AG20443 (cell line): ENCODE data around the gene ZNF362.
A peak's percentile ranks its signal among the peaks of the same experiment; 100 is the strongest.

Experiments
- DNase-seq: peaks from one replicate; pipeline ENCODE4 v3.0.0; 2012; ENCODE audit warnings: low spot score, mixed read lengths

ZNF362 gene

DNA sequence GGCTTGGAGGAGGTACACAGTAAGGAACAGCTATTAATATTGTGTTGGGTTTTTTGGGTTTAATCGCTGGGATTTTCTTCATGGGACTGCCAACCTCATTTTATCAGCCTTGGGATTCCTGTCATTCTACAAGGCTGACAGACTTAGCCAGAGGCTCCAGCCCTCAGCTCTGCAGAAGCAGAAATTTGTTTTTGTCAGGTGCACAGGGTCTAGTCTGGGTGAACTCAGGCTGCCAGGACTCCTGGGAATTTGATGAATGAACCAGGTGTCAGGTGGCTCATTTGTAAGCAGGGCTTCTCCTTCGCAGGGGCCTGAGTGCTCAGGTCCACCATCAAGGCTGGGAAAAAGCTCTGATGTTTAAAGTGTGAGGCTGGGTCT lies 11.5 kb upstream of the ZNF362 start:
- DNase-seq = no peak

- no peak for DNase-seq
These were observed 10.1 kb upstream of the ZNF362 start for GRCh38 chr1:33246171-33246570.

GRCh38 chr1:33247545-33247944 lies 8.7 kb upstream of the ZNF362 start:
- DNase-seq = no peak

DNA sequence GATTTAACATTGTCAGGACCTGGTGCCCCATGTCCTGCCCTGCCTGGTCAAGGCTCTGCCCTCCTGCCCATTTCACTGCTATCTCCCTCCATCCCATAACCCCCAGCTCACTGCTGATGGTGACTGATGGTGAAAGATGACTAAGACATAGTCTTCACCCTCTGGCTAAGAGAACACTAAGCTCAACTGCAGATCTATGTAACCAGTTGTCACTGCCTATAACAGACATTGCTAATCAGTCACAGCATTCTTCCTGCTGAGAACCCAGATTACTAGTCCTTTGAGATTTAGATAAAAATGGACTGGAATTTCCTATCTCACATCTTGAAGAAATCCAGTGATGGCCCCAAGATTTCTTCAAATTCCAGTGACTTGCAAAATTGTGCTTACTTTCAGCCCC lies 8.0 kb upstream of the ZNF362 start:
- DNase-seq = no peak

DNA sequence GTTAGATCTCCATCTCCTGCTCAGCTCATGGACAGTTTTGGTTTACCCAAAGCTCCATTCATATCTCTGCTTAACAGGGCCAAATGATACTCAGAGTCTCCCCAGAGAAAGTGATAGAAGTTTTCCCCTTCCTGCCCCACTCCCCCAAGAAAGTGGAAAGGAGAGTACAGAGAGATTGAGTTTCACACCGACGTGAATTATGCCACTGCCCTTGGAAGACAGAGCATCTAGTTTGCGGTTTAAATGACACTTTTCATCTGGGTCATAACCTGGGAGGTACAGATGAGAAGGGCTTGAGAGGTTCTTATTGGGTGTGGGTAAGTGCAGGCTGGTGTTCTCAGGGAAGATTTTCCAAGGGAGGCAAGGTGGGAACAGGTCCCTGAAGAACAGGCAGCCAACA lies 6.9 kb upstream of the ZNF362 start:
- DNase-seq = no peak

- no peak for DNase-seq
These were observed 6.1 kb upstream of the ZNF362 start for GRCh38 chr1:33250217-33250616.

- DNase-seq = no peak
These were observed 5.6 kb upstream of the ZNF362 start for GRCh38 chr1:33250724-33251123.

DNA sequence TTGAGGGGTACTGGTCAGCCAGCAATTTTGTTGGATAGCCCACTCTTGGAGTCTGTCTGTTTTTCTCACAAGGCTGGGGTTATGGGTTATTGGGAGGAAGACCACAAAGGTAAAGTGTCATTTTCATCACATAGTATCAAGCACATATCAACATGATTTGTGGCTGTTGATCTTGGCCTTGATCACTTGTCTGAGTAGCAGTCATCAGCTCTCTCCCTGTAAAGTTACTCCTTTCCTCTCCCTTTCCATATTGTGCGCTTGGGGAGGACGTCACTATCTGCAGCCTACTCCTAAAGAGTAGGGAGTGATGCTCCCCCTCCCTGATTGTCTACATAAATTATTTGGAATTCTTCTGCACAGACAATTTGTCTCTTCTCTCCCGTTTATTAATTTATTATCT lies 1.8 kb upstream of the ZNF362 start:
- DNase-seq = no peak

DNA sequence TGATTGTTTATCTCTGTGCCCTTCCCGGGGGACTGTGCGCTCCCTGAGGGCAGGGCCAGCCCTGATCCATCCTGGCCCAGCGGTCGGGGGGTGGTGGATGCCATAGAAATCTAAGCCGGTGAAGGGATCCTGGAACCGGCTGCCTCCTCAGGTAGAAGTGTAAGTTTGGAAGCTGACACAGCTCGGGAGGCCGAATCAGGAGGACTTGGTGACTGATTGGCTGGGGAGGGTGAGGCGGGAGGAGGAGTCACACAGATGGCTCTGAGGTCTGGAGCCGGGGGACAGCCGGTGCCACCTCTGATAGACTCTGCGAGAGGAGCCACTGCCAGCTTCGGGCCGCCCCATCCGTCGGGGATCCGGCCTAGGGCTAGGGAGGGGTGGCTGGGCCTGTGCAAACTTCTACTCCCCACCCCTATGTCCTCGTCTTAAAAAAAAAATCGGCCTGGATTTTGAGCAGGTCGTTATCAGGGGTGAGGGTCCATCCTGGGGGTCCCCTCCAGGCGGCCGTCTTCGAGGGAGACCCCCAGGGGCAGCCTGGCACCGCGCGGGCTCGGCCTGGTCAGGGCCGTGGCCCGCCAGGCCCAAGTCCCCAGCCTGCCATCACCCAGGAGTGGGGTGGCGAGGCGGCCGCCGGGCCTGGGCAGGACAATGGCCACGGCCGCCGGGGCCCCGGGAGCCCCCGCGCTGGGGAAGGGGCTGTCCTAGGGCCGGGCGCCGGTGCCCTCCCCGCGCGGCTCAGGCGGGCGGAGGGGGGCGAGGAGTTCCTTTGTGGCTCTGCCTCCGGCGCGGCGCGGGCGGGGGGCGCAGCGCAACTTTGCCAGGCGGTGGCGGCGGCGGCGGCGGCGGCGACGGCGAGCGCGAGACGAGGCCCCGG lies 708 bp upstream of the ZNF362 start:
- DNase-seq = peak; percentile 85

DNA sequence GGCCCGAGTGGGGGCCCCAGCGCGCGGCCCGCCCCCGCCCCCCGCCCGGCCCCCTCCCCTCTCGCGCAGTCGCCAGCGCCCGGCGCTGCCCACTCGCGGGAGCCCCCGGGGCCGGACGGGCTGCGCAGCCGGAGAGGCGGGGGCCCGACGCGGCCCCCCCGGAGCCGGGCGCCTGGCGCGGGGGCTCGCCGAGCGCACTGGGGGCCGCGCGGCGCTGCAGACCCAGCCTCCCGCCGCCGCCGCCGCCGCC lies 146 bp upstream of the ZNF362 start:
- no peak for DNase-seq

GRCh38 chr1:33257207-33257771 lies 997 bp downstream of the ZNF362 start:
- DNase-seq = peak; percentile 44

GRCh38 chr1:33257772-33258712 lies 1.8 kb downstream of the ZNF362 start:
- DNase-seq = no peak

DNA sequence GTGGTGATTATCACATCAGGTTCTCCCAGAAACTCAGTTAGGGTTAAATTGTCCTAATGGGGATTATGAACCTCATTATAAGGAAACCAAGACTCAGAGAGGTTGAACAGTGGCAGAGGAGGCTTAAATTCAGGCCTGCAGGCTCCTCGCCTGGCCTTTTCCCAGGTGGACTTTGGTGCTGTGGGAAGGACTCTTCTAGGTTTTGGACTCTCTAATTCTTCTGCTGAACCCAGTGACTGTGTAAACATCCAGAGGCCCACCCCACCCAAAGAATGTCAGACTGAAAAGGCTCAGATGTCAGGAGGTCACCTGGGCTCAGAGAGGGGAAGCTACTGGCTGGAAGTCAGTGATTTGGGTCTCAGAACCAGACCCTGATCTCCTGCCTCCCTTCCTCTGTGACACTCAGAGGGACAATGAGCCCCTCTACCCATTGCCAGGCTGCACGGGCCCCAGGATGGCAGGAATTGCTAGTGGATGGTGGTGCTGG lies 2.5 kb downstream of the ZNF362 start:
- no peak for DNase-seq

DNA sequence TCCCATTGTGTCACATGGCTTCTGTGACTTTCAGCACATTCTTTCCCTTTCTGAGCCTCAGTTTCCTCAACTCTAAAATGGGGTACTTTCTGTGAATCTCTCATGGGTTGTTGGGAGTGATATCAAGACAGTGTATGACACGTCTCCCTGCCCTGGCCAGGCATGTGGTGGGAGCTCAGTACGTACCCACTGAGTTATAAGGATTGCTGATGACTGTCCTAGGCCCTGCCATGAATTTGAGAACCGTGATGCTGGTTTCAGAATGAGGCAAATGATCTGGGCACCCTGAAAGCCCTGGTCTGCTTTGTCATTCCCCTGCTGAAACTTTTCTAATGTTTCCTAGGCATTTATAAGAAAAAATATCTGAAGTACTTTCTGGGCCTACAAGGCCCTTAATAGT lies 3.6 kb downstream of the ZNF362 start:
- DNase-seq = no peak

DNA sequence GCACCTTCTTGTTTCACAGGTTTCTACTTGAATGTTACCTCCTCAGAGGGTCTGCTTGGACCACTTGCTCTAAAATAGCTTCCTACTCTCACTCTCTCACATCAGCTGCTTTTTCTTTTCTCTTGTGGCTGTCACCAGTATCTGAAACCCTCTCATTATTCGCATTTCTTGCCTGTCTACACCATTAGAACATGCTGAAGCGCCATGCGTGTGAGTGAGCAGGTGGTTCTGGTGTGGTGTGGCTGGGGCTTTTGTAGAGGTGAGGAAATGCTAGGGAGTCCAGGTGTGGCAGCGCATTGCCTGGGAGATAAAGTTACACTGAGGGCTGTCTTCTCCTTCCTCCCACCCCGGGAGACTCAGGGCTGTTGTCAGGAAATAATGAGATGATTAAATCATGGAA lies 4.1 kb downstream of the ZNF362 start:
- DNase-seq = no peak

GRCh38 chr1:33261344-33261743 lies 5.1 kb downstream of the ZNF362 start:
- no peak for DNase-seq

- no peak for DNase-seq
These were observed 7.7 kb downstream of the ZNF362 start for GRCh38 chr1:33263890-33264504.

DNA sequence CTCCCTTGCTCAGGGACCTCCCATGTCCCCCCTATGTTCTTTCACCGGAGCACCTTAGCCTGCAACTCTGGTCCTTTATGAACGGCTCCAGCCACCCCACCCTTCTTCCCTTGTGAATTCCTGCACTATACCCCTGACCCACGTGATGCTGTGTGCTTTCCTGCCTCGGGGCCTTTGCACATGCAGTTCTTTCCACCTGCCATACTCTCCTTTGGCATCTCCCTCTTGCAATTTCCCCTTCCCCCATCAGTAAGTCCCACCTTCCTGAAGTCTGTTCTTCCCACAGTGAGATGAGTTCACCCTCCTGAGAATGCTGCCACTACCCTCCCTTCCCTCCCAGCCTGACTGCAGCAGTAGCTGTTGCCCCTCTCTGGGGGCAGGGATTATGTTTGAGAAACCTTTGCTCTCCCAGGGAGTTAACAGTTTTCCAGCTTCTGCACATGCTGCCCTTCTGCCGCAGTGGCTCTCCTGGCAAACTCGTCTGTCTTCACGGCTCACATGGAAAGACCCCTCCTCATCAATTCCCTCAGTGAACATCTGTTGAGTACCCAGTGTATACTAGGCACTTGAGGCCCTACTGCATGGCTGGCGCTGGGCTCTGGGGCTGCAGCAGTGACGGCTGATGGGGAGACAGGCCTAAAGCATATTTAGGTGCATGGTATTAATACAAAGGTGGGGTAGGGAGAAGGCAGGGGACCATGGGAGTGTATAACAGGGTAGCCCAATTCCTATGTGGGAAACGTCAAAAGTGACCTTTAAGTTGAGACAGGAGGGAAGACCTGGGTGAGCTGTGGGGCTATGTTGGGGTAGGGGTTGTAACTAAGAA lies 9.7 kb downstream of the ZNF362 start:
- DNase-seq = no peak

DNA sequence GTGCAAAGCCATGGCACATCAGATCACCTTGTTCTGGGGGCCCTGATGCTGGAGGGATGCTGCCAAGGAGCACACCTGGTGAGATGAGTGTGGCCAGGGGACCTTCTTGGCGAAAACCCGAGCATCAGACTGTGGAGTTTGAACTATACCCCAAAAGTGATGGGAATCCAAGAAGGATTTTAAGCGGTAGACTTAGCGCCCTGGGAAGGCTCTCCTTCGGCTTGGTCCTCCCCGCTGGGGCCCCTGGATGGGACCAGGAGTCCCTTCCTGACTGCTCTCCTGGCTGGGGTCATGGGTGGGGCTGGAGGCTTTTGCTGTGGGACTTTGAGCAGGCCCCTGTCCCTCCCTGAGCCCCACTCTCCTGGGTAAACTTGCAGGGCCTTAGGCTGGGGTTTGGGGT lies 10.5 kb downstream of the ZNF362 start:
- DNase-seq = no peak

GRCh38 chr1:33267468-33268205 lies 11.3 kb downstream of the ZNF362 start:
- no peak for DNase-seq

DNA sequence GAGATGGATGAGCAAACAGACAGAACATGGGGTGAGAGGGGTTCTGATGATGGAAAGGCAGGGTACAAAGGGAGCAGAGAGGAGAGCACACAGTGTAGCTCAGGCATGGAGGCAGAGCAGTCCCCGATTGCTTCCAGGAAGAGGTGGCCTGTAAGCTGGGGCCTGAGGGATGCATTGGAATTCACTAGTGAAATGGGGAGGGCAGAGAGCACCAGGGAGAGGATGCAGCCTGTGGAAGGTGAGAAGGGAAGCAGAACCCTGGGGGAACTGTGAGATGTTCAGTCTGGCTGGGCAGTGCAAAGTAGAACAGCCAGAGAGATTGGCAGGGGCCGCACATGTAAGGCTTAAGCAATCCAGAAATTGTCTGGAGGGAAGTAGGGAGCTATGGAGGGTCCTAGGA lies 12.2 kb downstream of the ZNF362 start:
- no peak for DNase-seq
